Measurements from ENCODE around the gene TMUB1. TPM values are rescaled to one million over a fixed set of nuclear protein-coding genes. Genes with fewer than 3 reads are reported as not detected.
"Not testable (repeated sequence)": the region's sequence is repeated elsewhere in the genome, so short reads cannot be mapped to it uniquely, and the experiment has no call there.

TMUB1 gene
- total RNA-seq, 4 donors from 2014 or later: 2.9 to 32.8 (median 8.6) TPM

DNA sequence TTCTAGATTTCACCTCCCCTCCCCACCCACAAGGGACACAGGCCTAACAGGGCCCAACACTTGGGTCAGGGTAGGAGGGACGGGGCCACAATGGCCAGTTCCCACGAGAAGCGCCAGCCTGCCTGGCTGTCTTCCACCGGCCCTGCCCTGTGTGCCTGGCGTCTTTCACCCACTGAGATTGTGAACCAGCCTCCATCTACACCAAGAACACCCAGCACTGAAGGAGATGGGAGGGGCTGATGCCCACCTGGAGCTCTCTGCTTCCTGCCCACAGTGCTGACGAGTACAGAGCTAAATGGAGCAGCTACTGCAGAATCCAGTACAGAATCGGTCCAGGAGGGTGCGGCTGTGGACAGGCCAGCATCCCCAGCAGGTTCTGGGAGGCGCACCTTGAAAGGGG is 37.3 kb downstream of the TMUB1 start:
- Histone ChIP-seq H3K9me3 (no peaks in the 10 kb centered on the region), H3K4me3 (no peak overlapping the region), H3K4me1 (peaks cover 0 to 16% of the 10 kb centered on the region in 2 donors), H3K27ac (no peak overlapping the region), H3K27me3 (no peaks in the 10 kb centered on the region), H3K36me3 (no peaks in the 10 kb centered on the region)
- intact Hi-C loops (cut with DNase I; ENCODE audit: low total_unique reads): no loop called here
- TF ChIP-seq POLR2A (IDR thresholded peaks at IDR 0.05): no peak
- TF ChIP-seq, protein P1, sequence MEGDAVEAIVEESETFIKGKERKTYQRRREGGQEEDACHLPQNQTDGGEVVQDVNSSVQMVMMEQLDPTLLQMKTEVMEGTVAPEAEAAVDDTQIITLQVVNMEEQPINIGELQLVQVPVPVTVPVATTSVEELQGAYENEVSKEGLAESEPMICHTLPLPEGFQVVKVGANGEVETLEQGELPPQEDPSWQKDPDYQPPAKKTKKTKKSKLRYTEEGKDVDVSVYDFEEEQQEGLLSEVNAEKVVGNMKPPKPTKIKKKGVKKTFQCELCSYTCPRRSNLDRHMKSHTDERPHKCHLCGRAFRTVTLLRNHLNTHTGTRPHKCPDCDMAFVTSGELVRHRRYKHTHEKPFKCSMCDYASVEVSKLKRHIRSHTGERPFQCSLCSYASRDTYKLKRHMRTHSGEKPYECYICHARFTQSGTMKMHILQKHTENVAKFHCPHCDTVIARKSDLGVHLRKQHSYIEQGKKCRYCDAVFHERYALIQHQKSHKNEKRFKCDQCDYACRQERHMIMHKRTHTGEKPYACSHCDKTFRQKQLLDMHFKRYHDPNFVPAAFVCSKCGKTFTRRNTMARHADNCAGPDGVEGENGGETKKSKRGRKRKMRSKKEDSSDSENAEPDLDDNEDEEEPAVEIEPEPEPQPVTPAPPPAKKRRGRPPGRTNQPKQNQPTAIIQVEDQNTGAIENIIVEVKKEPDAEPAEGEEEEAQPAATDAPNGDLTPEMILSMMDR (IDR thresholded peaks at IDR 0.05): no peak
- DNase-seq: no peak

- no peak for DNase-seq
- Histone ChIP-seq H3K27ac (no peak overlapping the region), H3K9me3 (no peaks in the 10 kb centered on the region), H3K27me3 (no peaks in the 10 kb centered on the region), H3K36me3 (no peaks in the 10 kb centered on the region), H3K4me1 (peaks cover 0 to 12% of the 10 kb centered on the region in 2 donors), H3K4me3 (no peak overlapping the region)
- intact Hi-C loops (cut with DNase I; ENCODE audit: low total_unique reads): no loop called here
- TF ChIP-seq, protein P1 (IDR thresholded peaks at IDR 0.05): no peak
- no peak for TF ChIP-seq POLR2A (IDR thresholded peaks at IDR 0.05)
Measured at GRCh38 chr7:151045262-151045661, 38.0 kb downstream of the TMUB1 start.

- intact Hi-C loops (cut with DNase I; ENCODE audit: low total_unique reads): no loop called here
- no peaks in the 10 kb centered on the region for H3K9me3 ChIP-seq
- TF ChIP-seq, protein P1 (IDR thresholded peaks at IDR 0.05): no peak
- TF ChIP-seq POLR2A (IDR thresholded peaks at IDR 0.05): no peak
- H3K4me3 ChIP-seq: no peak overlapping the region
- no peak for DNase-seq
- H3K4me1 ChIP-seq: peaks cover 7 to 16% of the 10 kb centered on the region in 2 donors
- H3K36me3 ChIP-seq: no peaks in the 10 kb centered on the region
- no peak overlapping the region for H3K27ac ChIP-seq
- H3K27me3 ChIP-seq: no peaks in the 10 kb centered on the region
Measured at GRCh38 chr7:151043959-151044358, 39.3 kb downstream of the TMUB1 start.

DNA sequence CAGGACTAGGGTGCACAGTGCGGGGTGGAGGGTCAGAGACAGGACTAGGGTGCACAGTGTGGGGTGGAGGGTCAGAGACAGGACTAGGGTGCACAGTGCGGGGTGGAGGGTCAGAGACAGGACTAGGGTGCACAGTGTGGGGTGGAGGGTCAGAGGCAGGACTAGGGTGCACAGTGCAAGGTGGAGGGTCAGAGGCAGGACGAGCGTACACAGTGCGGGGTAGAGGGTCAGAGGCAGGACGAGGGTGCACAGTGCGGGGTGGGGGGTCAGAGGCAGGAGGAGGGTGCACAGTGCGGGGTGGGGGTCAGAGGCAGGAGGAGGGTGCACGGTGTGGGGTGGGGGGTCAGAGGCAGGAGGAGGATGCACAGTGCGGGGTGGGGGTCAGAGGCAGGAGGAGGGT is 39.8 kb downstream of the TMUB1 start:
- DNase-seq; H3K27me3 ChIP-seq; H3K4me3 ChIP-seq; H3K27ac ChIP-seq; intact Hi-C loops (cut with DNase I; ENCODE audit: low total_unique reads); H3K9me3 ChIP-seq; H3K36me3 ChIP-seq: not testable (repeated sequence)
- peaks cover 7 to 21% of the 10 kb centered on the region in 2 donors for H3K4me1 ChIP-seq

DNA sequence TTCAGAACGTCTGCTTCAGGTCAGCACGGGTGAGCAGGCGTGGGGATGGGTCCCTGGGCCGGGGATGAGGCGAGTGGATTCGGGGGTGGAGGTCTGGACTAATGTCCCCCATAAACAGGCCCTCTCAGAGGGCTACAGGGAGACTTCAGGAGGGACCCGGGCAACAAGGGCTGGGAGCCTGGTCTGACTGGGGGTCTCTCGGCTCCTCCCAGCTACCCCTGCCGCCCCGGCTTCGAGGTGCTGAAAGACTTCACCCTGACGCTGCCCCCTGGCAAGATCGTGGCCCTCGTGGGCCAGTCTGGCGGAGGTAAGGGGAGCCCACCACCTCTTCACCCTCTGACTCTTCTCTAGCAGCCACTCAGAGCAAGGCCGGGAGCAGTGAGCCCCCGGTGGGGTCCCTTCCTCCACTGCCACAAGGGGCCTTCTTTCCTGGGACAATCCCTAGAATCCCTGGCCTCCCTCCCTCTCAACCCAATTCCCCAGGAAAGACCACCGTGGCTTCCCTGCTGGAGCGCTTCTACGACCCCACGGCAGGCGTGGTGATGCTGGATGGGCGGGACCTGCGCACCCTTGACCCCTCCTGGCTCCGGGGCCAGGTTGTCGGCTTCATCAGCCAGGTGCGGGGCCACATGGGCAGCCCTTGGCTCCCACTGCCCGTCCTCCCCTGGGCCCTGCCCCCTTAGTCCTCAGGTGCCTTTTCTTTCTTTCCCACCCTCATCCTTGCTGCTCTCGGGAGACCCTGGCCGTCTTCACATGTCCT is 42.5 kb downstream of the TMUB1 start:
- Histone ChIP-seq H3K4me3 (no peak overlapping the region), H3K27me3 (no peaks in the 10 kb centered on the region), H3K9me3 (no peaks in the 10 kb centered on the region), H3K36me3 (no peaks in the 10 kb centered on the region), H3K4me1 (peaks cover 7 to 11% of the 10 kb centered on the region in 2 donors), H3K27ac (no peak overlapping the region)
- intact Hi-C loops (cut with DNase I; ENCODE audit: low total_unique reads): no loop called here
- DNase-seq: no peak
- TF ChIP-seq, protein P1 (IDR thresholded peaks at IDR 0.05): no peak
- TF ChIP-seq POLR2A (IDR thresholded peaks at IDR 0.05): no peak
